IMR-90 (cell line): ENCODE data around the gene SAMD4B. TPM values are rescaled to one million over a fixed set of nuclear protein-coding genes. Genes with fewer than 3 reads are reported as not detected.

ENCODE experiments used
- ATAC-seq: fragments of 200-7000 bp; cut with Tn5 transposase; 2 replicates; pipeline ENCODE4 v1.9.1; 2020; ENCODE audit warnings: low read depth, mild to moderate bottlenecking, moderate library complexity
- BruUV-seq: library from RNA; stranded (reverse); fragments of 400-500 nt; replicated peaks from 2 replicates; lab custom pipeline; 2021; lab: Mats Ljungman, UMichigan
- CTCF ChIA-PET: fragments of 300-600 bp; formaldehyde crosslinking; extraction: SDS; loops from one replicate; lab custom pipeline; 2021; ENCODE audit warnings: antibody characterized with exemption; lab: Yijun Ruan, JAX
- POLR2A ChIA-PET: fragments of 300-600 bp; sonication (Branson Sonifier 250); formaldehyde crosslinking; loops from one replicate; lab custom pipeline; 2022; ENCODE audit warnings: antibody characterized with exemption; ENCODE audit not compliant: unreplicated experiment; lab: Charles Lee
- DNase-seq: peaks from one replicate; pipeline ENCODE4 v3.0.0; 2013
- H2AFZ ChIP-seq: replicated peaks from 2 replicates; pipeline ENCODE3; 2013; ENCODE audit warnings: low read length, mild to moderate bottlenecking; ENCODE audit not compliant: poor library complexity
- H2AK5ac ChIP-seq: 2 replicates; pipeline ENCODE4 v1.6.1; 2013; ENCODE audit warnings: low read depth, low read length, inconsistent platforms
- H2AK9ac ChIP-seq: replicated peaks from 2 replicates; pipeline ENCODE3; 2013; ENCODE audit warnings: mild to moderate bottlenecking, low read depth, low read length, moderate library complexity; ENCODE audit not compliant: poor library complexity
- H2BK120ac ChIP-seq: 2 replicates; pipeline ENCODE4 v1.6.1; 2013; ENCODE audit warnings: low read depth, low read length, inconsistent platforms
- H2BK15ac ChIP-seq: 3 replicates; pipeline ENCODE4 v1.6.1; 2013; ENCODE audit warnings: low read depth, low read length, inconsistent platforms
- H2BK20ac ChIP-seq: 2 replicates; pipeline ENCODE4 v1.6.1; 2013; ENCODE audit warnings: low read depth, mild to moderate bottlenecking, inconsistent platforms, low read length, moderate library complexity
- H2BK5ac ChIP-seq: 2 replicates; pipeline ENCODE4 v1.6.1; 2013; ENCODE audit warnings: mild to moderate bottlenecking, low read depth, low read length, inconsistent platforms; ENCODE audit not compliant: poor library complexity, severe bottlenecking
- H3K14ac ChIP-seq: replicated peaks from 2 replicates; pipeline ENCODE4 v1.6.1; 2013; ENCODE audit warnings: low read depth, low read length, inconsistent platforms
- H3K18ac ChIP-seq: 2 replicates; pipeline ENCODE4 v1.6.1; 2013; ENCODE audit warnings: low read depth, low read length, control low read depth
- H3K23ac ChIP-seq: 2 replicates; pipeline ENCODE4 v1.6.1; 2013; ENCODE audit warnings: low read depth, low read length, inconsistent platforms
- H3K27ac ChIP-seq: 2 replicates; pipeline ENCODE4 v1.5.1; 2013; ENCODE audit warnings: mild to moderate bottlenecking, control low read depth, low read length; ENCODE audit not compliant: insufficient read depth
- H3K27me3 ChIP-seq: 2 replicates; pipeline ENCODE4 v1.6.1; 2013; ENCODE audit warnings: low read length; ENCODE audit not compliant: control insufficient read depth, insufficient read depth
- H3K36me3 ChIP-seq: 2 replicates; pipeline ENCODE4 v1.6.1; 2013; ENCODE audit warnings: low read length, mixed read lengths; ENCODE audit not compliant: control insufficient read depth, insufficient read depth
- H3K4ac ChIP-seq: 2 replicates; pipeline ENCODE4 v1.6.1; 2013; ENCODE audit warnings: low read depth, low read length, inconsistent platforms
- H3K4me1 ChIP-seq: 2 replicates; pipeline ENCODE4 v1.6.1; 2013; ENCODE audit warnings: low read length, mixed read lengths; ENCODE audit not compliant: control insufficient read depth, insufficient read depth
- H3K4me2 ChIP-seq: 2 replicates; pipeline ENCODE4 v1.6.1; 2013; ENCODE audit warnings: low read depth, mild to moderate bottlenecking, control low read depth, low read length, moderate library complexity
- H3K4me3 ChIP-seq: 2 replicates; pipeline ENCODE4 v1.5.1; 2013; ENCODE audit warnings: low read depth, mild to moderate bottlenecking, control low read depth, low read length, moderate library complexity; ENCODE audit not compliant: insufficient read depth
- H3K56ac ChIP-seq: 2 replicates; pipeline ENCODE4 v1.6.1; 2013; ENCODE audit warnings: low read length, inconsistent platforms; ENCODE audit not compliant: insufficient read depth; ENCODE audit errors: extremely low read depth
- H3K79me1 ChIP-seq, 2 experiments: 2 replicates each; pipeline ENCODE4 v1.6.1; 2013; ENCODE audit warnings: low read length in 2 of 2, inconsistent platforms in 1 of 2, low read depth in 1 of 2
- H3K9ac ChIP-seq: 2 replicates; pipeline ENCODE4 v1.6.1; 2013; ENCODE audit warnings: low read depth, low read length, control low read depth
- H3K9me1 ChIP-seq: 2 replicates; pipeline ENCODE4 v1.6.1; 2013; ENCODE audit warnings: low read length, inconsistent platforms; ENCODE audit not compliant: insufficient read depth
- H3K9me3 ChIP-seq: 2 replicates; pipeline ENCODE4 v1.6.1; 2013; ENCODE audit warnings: low read length; ENCODE audit not compliant: control insufficient read depth, insufficient read depth
- H4K20me1 ChIP-seq: 2 replicates; pipeline ENCODE4 v1.6.1; 2013; ENCODE audit warnings: low read length, inconsistent platforms; ENCODE audit not compliant: insufficient read depth
- H4K5ac ChIP-seq: 2 replicates; pipeline ENCODE4 v1.6.1; 2013; ENCODE audit warnings: mild to moderate bottlenecking, low read depth, low read length, control low read depth
- H4K8ac ChIP-seq, 2 experiments: 2 replicates each; pipeline ENCODE4 v1.6.1; 2013; ENCODE audit warnings: low read depth in 2 of 2, low read length in 2 of 2, control low read depth in 1 of 2, inconsistent platforms in 1 of 2
- H4K91ac ChIP-seq: 2 replicates; pipeline ENCODE4 v1.6.1; 2013; ENCODE audit warnings: low read depth, low read length, inconsistent platforms; ENCODE audit not compliant: insufficient read depth
- CEBPB ChIP-seq: IDR thresholded peaks from 2 replicates; pipeline ENCODE4 v1.6.1; 2012; ENCODE audit warnings: low read depth, low read length, improper control_type of control experiment
- CTCF ChIP-seq: conservative IDR thresholded peaks from 2 replicates; pipeline ENCODE4 v1.5.1; 2012; ENCODE audit warnings: mild to moderate bottlenecking, low read depth, low read length, improper control_type of control experiment
- MAFK ChIP-seq: IDR thresholded peaks from 2 replicates; pipeline ENCODE4 v1.6.1; 2012; ENCODE audit warnings: low read depth, low read length, improper control_type of control experiment
- POLR2A ChIP-seq: IDR thresholded peaks from 2 replicates; pipeline ENCODE4 v1.6.1; 2012; ENCODE audit warnings: mild to moderate bottlenecking, low read depth, low read length
- RFX5 ChIP-seq: IDR thresholded peaks from 2 replicates; pipeline ENCODE4 v1.8.0; 2012; ENCODE audit warnings: low read depth, mild to moderate bottlenecking, low read length, moderate library complexity
- USF2 ChIP-seq: fragments of 150-350 bp; IDR thresholded peaks from 2 replicates; pipeline ENCODE4 v1.6.1; 2017; ENCODE audit warnings: mild to moderate bottlenecking, antibody characterized with exemption, low read length, low read depth
- WGBS, 2 experiments: methylation state at CpG; one replicate each; pipeline versions ENCODE4 v1.1.5 to v1.1.7; 2013; ENCODE audit warnings: missing lambda C conversion rate in 2 of 2; ENCODE audit not compliant: insufficient read length in 1 of 2; ENCODE audit errors: extremely low coverage in 2 of 2; 5-methylcytosine and 5-hydroxymethylcytosine counted together
- dilution Hi-C: fragments of 300-500 bp; cut with HindIII; formaldehyde crosslinking; loops from one replicate; pipeline ENCODE4 v1.14.3; 2018; ENCODE audit warnings: low sequenced_read_pairs; ENCODE audit not compliant: unreplicated experiment
- in situ Hi-C: fragments of 300-500 bp; cut with MboI; formaldehyde crosslinking; loops from 3 replicates; pipeline ENCODE4 v1.14.3; 2019; ENCODE audit warnings: low sequenced_read_pairs, inconsistent platforms, mixed read lengths
- intact Hi-C: fragments of 100-400 bp; cut with micrococcal nuclease; formaldehyde crosslinking; loops from 2 replicates; pipeline ENCODE4 v1.10.0; 2022
- polyA plus RNA-seq, 3 experiments: library from polyadenylated mRNA; depleted of rRNA; stranded (reverse); fragments of >200 nt; gene quantifications; 2 replicates each; pipeline ENCODE4 v1.2.3, GENCODE V29; 2012; ENCODE audit warnings: low replicate concordance in 1 of 3
- total RNA-seq: library from RNA; depleted of rRNA; stranded (reverse); fragments of >200 nt; gene quantifications from 2 replicates; pipeline ENCODE4 v1.2.3, GENCODE V29; 2012

SAMD4B gene
- total and polyA plus RNA-seq, 2 of the 4 experiments (the other 2 are of a cell fraction) = 18.3 to 97.2 TPM

- no peak overlapping the region for H2AK5ac ChIP-seq
- H4K5ac ChIP-seq = no peak overlapping the region
- H3K18ac ChIP-seq = no peak overlapping the region
- TF ChIP-seq CTCF (no peak), RFX5 (no peak), CEBPB (no peak), POLR2A (no peak), MAFK (no peak), USF2 (no peak)
- H2BK15ac ChIP-seq = no peak overlapping the region
- no peak overlapping the region for H2BK120ac ChIP-seq
- WGBS, 2 experiments = no CpG with 5 or more reads among the region's 3 CpGs
- peaks cover 46 to 83% of the 10 kb centered on the region in 2 experiments for H3K79me1 ChIP-seq
- no peak overlapping the region for H2BK20ac ChIP-seq
- H2AK9ac ChIP-seq = no peak overlapping the region
- H3K9me1 ChIP-seq = peaks cover 17% of the 10 kb centered on the region
- BruUV-seq = no TSS peak
- no peak overlapping the region for H3K9ac ChIP-seq
- H2BK5ac ChIP-seq = no peak overlapping the region
- no peak overlapping the region for H3K27ac ChIP-seq
- no peak overlapping the region for H3K56ac ChIP-seq
- intact Hi-C loops = no loop called here
- in situ Hi-C loops = no loop called here
- H3K36me3 ChIP-seq = peaks cover 40% of the 10 kb centered on the region
- ChIA-PET CTCF (interaction anchor here (0.5 to 0.6 kb wide), 2 partner anchors 76 to 1467 kb away, joined by 3 read pairs; no protein-coding TSS in a partner anchor), POLR2A (no interaction called here)
- no peak overlapping the region for H4K91ac ChIP-seq
- no peak overlapping the region for H3K14ac ChIP-seq
- no peaks in the 10 kb centered on the region for H3K9me3 ChIP-seq
- H2AFZ ChIP-seq = no peak overlapping the region
- no peak overlapping the region for H3K4ac ChIP-seq
- H3K23ac ChIP-seq = no peak overlapping the region
- H3K4me2 ChIP-seq = no peak overlapping the region
- dilution Hi-C loops = no loop called here
- peaks cover 13% of the 10 kb centered on the region for H3K4me1 ChIP-seq
- ATAC-seq (no peak), DNase-seq (no peak)
- no peak overlapping the region for H3K4me3 ChIP-seq
- H4K20me1 ChIP-seq = peaks cover 60% of the 10 kb centered on the region
- H3K27me3 ChIP-seq = no peaks in the 10 kb centered on the region
- H4K8ac ChIP-seq = no peak overlapping the region
Observed at GRCh38 chr19:39350156-39350555, 7.9 kb downstream of the SAMD4B start.
